ENCODE data around the gene TIMM10B. TPM values are rescaled to one million over a fixed set of nuclear protein-coding genes. Genes with fewer than 3 reads are reported as not detected.
"Not testable (repeated sequence)": the region's sequence is repeated elsewhere in the genome, so short reads cannot be mapped to it uniquely, and the experiment has no call there.

Gene TIMM10B
- total RNA-seq, 1 donor from 2014 or later: 24.8 TPM

GRCh38 chr11:6516865-6517264 is 35.6 kb downstream of the TIMM10B start:
- no peak for ATAC-seq

- no peak for ATAC-seq
Measured at GRCh38 chr11:6520265-6520664, 39.0 kb downstream of the TIMM10B start.

GRCh38 chr11:6521946-6522345 is 40.6 kb downstream of the TIMM10B start:
- not testable (repeated sequence) for ATAC-seq

- peak; percentile 58 for ATAC-seq
Measured at GRCh38 chr11:6523253-6523652, 42.0 kb downstream of the TIMM10B start.

GRCh38 chr11:6526411-6527135 is 45.3 kb downstream of the TIMM10B start:
- ATAC-seq: no peak

- no peak for ATAC-seq
Measured at GRCh38 chr11:6529266-6529665, 48.0 kb downstream of the TIMM10B start.

GRCh38 chr11:6530848-6531247 is 49.5 kb downstream of the TIMM10B start:
- no peak for ATAC-seq

GRCh38 chr11:6531267-6531752 is 50.0 kb downstream of the TIMM10B start:
- peak; percentile 65 for ATAC-seq

Other genes with a start within 250 kb of the TIMM10B start
- 13.2 TPM for gene FHIP1B, start 246.9 kb upstream of the TIMM10B start, total RNA-seq
- 0.08 TPM for gene CNGA4, start 242.4 kb upstream of the TIMM10B start, total RNA-seq
- gene CCKBR, start 221.7 kb upstream of the TIMM10B start, total RNA-seq: not detected
- gene CAVIN3, start 161.0 kb upstream of the TIMM10B start, total RNA-seq: 11.8 TPM
- 10.3 TPM for gene SMPD1, start 91.0 kb upstream of the TIMM10B start, total RNA-seq
- gene APBB1, start 62.4 kb upstream of the TIMM10B start, total RNA-seq: 2.6 TPM
- 0.64 TPM for gene HPX, start 40.5 kb upstream of the TIMM10B start, total RNA-seq
- 2.7 TPM for gene TRIM3, start 7.6 kb upstream of the TIMM10B start, total RNA-seq
- gene ARFIP2, start 170 bp upstream of the TIMM10B start, total RNA-seq: 36.3 TPM
- 4.9 TPM for gene DNHD1, start 15.8 kb downstream of the TIMM10B start, total RNA-seq
- 13.2 TPM for gene RRP8, start 122.1 kb downstream of the TIMM10B start, total RNA-seq
- 32.4 TPM for gene ILK, start 122.3 kb downstream of the TIMM10B start, total RNA-seq
- 101 TPM for gene TAF10, start 130.7 kb downstream of the TIMM10B start, total RNA-seq
- gene TPP1, start 137.9 kb downstream of the TIMM10B start, total RNA-seq: 38.7 TPM
- 1.4 TPM for gene DCHS1, start 174.3 kb downstream of the TIMM10B start, total RNA-seq
- gene MRPL17, start 201.8 kb downstream of the TIMM10B start, total RNA-seq: 37.1 TPM